Measurements from ENCODE around the gene EPHX1.

- TF ChIP-seq CTCF (IDR thresholded peaks at IDR 0.05) (no peak), POLR2AphosphoS5 (IDR thresholded peaks at IDR 0.05) (no peak)
These were observed 40.4 kb downstream of the EPHX1 start for GRCh38 chr1:225850370-225850769.

Measured in breast epithelium (tissue), 3 donors.